Measurements from ENCODE around the gene FANCM.

DNA sequence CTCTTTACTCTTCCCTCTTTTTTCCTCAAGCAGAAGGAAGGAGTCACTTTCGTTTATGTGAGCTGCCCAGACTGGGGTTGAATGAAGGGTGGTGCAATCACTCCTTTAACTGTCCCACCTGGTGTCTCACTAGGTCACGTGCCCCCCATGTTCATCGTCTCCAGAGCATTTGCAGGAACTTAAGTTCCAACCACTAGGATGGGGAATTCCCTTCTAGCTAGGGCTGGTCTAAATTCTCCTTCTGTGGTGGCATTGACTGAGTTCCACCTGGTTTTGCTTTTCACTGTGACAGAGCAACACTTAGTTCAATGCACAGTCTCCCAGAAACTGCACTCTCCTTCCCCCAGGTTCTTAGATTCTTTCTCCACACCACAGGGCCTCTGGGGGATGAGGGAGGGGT lies 9.5 kb downstream of the FANCM start:
- TF ChIP-seq POLR2AphosphoS5 (IDR thresholded peaks at IDR 0.05; ENCODE audit: control insufficient read depth, insufficient read depth, low read depth, low read length) (no peak), ELF2 (CRISPR knock-in tag; IDR thresholded peaks at IDR 0.05) (no peak), PHB2 (IDR thresholded peaks at IDR 0.05; ENCODE audit: low read depth) (no peak), SMAD1 (IDR thresholded peaks at IDR 0.05; ENCODE audit: low read depth, low read length, partially characterized antibody) (no peak), ESRRA (IDR thresholded peaks at IDR 0.05; ENCODE audit: borderline replicate concordance, low read depth) (no peak), MCM5 (IDR thresholded peaks at IDR 0.05; ENCODE audit: low read depth) (no peak), KDM1A (IDR thresholded peaks at IDR 0.05) (no peak), KDM4B (IDR thresholded peaks at IDR 0.05; ENCODE audit: borderline replicate concordance in 2 of 2, low read depth in 1 of 2) (no peak), SRF (CRISPR knock-in tag; IDR thresholded peaks at IDR 0.05) (no peak), ZNF561 (CRISPR knock-in tag; conservative IDR thresholded peaks at IDR 0.05) (no peak), STAT5A (IDR thresholded peaks at IDR 0.05; ENCODE audit: borderline replicate concordance, low read length) (no peak)
- TF ChIP-seq, protein P1, sequence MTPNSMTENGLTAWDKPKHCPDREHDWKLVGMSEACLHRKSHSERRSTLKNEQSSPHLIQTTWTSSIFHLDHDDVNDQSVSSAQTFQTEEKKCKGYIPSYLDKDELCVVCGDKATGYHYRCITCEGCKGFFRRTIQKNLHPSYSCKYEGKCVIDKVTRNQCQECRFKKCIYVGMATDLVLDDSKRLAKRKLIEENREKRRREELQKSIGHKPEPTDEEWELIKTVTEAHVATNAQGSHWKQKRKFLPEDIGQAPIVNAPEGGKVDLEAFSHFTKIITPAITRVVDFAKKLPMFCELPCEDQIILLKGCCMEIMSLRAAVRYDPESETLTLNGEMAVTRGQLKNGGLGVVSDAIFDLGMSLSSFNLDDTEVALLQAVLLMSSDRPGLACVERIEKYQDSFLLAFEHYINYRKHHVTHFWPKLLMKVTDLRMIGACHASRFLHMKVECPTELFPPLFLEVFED (CRISPR knock-in tag; conservative IDR thresholded peaks at IDR 0.05), result no peak
- TF ChIP-seq, protein P2, sequence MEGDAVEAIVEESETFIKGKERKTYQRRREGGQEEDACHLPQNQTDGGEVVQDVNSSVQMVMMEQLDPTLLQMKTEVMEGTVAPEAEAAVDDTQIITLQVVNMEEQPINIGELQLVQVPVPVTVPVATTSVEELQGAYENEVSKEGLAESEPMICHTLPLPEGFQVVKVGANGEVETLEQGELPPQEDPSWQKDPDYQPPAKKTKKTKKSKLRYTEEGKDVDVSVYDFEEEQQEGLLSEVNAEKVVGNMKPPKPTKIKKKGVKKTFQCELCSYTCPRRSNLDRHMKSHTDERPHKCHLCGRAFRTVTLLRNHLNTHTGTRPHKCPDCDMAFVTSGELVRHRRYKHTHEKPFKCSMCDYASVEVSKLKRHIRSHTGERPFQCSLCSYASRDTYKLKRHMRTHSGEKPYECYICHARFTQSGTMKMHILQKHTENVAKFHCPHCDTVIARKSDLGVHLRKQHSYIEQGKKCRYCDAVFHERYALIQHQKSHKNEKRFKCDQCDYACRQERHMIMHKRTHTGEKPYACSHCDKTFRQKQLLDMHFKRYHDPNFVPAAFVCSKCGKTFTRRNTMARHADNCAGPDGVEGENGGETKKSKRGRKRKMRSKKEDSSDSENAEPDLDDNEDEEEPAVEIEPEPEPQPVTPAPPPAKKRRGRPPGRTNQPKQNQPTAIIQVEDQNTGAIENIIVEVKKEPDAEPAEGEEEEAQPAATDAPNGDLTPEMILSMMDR (IDR thresholded peaks at IDR 0.05 in 2 of 3, conservative IDR thresholded peaks at IDR 0.05 in 1 of 3; ENCODE audit: insufficient read depth in 2 of 3, low read depth in 1 of 3, low read length in 3 of 3), result no peak
- TF ChIP-seq, protein P3, sequence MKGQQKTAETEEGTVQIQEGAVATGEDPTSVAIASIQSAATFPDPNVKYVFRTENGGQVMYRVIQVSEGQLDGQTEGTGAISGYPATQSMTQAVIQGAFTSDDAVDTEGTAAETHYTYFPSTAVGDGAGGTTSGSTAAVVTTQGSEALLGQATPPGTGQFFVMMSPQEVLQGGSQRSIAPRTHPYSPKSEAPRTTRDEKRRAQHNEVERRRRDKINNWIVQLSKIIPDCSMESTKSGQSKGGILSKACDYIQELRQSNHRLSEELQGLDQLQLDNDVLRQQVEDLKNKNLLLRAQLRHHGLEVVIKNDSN (CRISPR knock-in tag; IDR thresholded peaks at IDR 0.05), result no peak
